NCI-H1105 (cell line): Measurements from ENCODE around the gene DCTN5.
"Not testable (repeated sequence)": the region's sequence is repeated elsewhere in the genome, so short reads cannot be mapped to it uniquely, and the experiment has no call there.

Experiments
- DNase-seq: peaks from one replicate; lab custom pipeline; 2025; lab: John Stamatoyannopoulos, UW

Gene DCTN5

GRCh38 chr16:23694265-23694643 is 53.0 kb downstream of the DCTN5 start:
- no peak for DNase-seq

- DNase-seq = no peak
These were observed 53.5 kb downstream of the DCTN5 start for GRCh38 chr16:23694644-23695373.

- no peak for DNase-seq
These were observed 54.5 kb downstream of the DCTN5 start for GRCh38 chr16:23695756-23696155.

- DNase-seq = no peak
These were observed 57.8 kb downstream of the DCTN5 start for GRCh38 chr16:23699100-23699499.

GRCh38 chr16:23700093-23700492 is 58.8 kb downstream of the DCTN5 start:
- DNase-seq = no peak

- no peak for DNase-seq
These were observed 59.2 kb downstream of the DCTN5 start for GRCh38 chr16:23700509-23700908.

- DNase-seq = no peak
These were observed 59.8 kb downstream of the DCTN5 start for GRCh38 chr16:23701045-23701444.

- no peak for DNase-seq
These were observed 61.7 kb downstream of the DCTN5 start for GRCh38 chr16:23702951-23703350.

- DNase-seq = no peak
These were observed 63.7 kb downstream of the DCTN5 start for GRCh38 chr16:23704772-23705516.

GRCh38 chr16:23705517-23705902 is 64.2 kb downstream of the DCTN5 start:
- DNase-seq = no peak

GRCh38 chr16:23706439-23706838 is 65.2 kb downstream of the DCTN5 start:
- no peak for DNase-seq

GRCh38 chr16:23709536-23709935 is 68.3 kb downstream of the DCTN5 start:
- DNase-seq = peak; percentile 6

GRCh38 chr16:23710008-23710407 is 68.7 kb downstream of the DCTN5 start:
- no peak for DNase-seq

- DNase-seq = no peak
These were observed 69.2 kb downstream of the DCTN5 start for GRCh38 chr16:23710504-23710903.

- DNase-seq = no peak
These were observed 70.5 kb downstream of the DCTN5 start for GRCh38 chr16:23711785-23712184.

- DNase-seq = no peak
These were observed 71.7 kb downstream of the DCTN5 start, which contains the start of gene ERN2 for GRCh38 chr16:23712976-23713375. ERN2 (minus strand) TSS chr16:23713222; CDS start chr16:23713187, 35 bp downstream.

- no peak for DNase-seq
These were observed 75.2 kb downstream of the DCTN5 start for GRCh38 chr16:23716484-23716883.

GRCh38 chr16:23722613-23723240 is 81.5 kb downstream of the DCTN5 start:
- DNase-seq = not testable (repeated sequence)

- DNase-seq = no peak
These were observed 83.0 kb downstream of the DCTN5 start for GRCh38 chr16:23724096-23724784.

GRCh38 chr16:23724785-23725131 is 83.5 kb downstream of the DCTN5 start:
- no peak for DNase-seq

GRCh38 chr16:23726710-23727109 is 85.4 kb downstream of the DCTN5 start:
- no peak for DNase-seq
